GM18868 (cell line): ENCODE measurements around the gene CAMK2D.

ENCODE experiments used
- ATAC-seq: cut with Tn5 transposase; IDR thresholded peaks from one replicate; pipeline ENCODE4 v1.9.1; 2021; ENCODE audit warnings: mild to moderate bottlenecking, moderate library complexity; ENCODE audit not compliant: unreplicated experiment

CAMK2D gene

DNA sequence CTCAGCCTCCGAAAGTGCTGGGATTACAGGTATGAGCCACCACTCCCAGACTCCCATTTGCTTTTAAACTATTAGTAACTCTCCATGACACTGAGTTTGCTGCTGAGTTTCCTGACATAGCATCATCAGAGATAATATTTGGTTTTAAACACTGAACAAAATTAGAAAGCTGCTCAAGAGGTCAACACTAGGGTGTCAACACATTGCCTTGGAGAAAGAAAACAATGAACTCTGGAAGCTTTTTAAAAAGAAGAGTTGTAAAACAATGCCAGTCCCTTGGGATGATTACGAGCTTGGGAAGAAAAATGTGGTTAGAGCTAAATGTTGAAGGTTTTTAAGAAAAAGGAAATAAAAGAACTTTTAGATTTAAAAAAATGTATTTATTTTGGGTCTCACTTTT, 264.8 kb downstream of the CAMK2D start:
- ATAC-seq = no peak

DNA sequence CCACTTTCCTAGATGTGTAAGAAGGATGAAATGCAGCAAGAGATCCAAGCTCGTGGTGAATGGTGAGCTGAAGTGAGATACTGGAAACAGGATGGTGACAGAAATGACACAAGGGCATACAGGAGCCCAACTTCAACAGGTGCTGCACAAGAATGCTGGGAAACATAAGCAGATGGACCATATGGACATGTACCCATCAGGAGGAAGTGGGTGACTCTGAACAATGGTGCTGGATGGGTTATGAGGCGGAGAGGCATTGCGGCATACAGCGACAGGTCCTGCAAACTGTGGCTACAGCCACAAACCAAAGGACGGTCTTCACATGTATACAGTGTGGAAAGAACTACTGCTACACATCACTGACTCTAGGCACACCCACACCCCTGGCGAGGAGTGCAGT, 265.7 kb downstream of the CAMK2D start:
- ATAC-seq = no peak

DNA sequence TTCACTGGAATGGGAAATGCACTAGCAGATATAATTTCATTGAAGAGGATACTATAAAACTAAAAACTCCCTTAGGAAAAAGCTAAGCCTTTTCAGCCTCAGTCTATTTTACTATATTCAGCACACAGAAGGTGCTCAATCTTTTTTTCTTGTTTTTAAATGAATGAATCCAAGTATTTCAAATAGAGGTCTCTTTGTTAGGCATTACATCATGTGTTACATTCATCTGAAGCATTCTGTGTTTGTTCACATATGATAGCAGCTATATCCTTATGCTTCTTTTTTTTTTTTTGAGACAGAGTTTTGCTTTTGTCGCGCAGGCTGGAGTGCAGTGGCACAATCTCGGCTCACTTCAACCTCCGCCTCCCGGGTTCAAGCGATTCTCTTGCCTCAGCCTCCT, 278.4 kb downstream of the CAMK2D start:
- no peak for ATAC-seq

DNA sequence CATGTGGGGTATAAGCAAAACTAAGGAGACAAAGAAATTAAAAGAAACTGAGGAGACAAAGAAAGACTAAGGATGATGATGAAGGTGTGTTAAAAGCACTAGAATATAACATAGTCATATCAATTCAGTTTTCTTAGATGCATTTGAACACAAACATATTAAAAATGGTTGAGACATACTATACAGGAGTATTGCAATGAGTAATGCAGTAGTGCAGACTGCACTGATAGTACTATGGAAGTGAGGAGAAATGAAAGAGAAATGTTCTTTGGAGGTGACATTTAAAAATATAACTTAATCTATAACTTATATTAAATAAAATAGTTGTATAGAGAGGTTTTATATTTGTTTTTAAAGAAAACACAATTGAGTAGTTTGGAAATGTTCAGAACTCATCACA, 279.2 kb downstream of the CAMK2D start:
- no peak for ATAC-seq

DNA sequence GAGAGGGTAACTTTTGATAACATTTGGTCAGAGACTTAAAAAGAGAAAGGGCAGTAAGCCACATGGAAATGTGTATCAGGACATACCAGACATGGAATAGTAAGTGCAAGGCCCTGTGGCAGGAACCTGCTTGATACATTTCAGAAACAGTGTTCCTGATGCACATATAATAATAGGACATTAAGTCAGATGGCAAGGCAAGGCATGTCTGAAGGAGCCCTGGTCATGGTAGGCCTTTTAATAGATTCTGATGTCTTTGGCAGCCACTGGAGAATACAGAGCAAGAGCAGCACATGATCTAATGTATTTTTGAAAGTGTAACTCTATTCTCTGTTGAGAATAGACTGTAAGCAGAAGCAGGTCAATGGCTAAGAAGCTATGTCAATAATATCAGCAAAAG, 279.7 kb downstream of the CAMK2D start:
- no peak for ATAC-seq

DNA sequence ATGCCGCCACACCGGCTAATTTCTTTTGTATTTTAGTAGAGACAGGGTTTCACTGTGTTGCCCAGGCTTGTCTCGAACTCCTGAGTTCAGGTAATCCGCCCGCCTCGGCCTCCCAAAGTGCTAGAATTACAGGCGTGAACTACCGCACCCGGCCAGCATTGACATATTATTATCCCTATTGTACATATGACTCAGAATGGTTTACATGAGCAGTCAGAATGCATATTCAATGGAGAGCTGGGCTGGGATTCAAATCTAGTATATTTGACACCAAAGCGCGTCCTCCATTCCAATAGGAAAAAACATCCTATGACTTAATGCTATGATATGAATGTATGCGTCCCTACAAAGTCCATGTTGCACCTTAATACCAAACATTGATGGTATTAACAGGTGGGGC, 281.4 kb downstream of the CAMK2D start:
- ATAC-seq = no peak

DNA sequence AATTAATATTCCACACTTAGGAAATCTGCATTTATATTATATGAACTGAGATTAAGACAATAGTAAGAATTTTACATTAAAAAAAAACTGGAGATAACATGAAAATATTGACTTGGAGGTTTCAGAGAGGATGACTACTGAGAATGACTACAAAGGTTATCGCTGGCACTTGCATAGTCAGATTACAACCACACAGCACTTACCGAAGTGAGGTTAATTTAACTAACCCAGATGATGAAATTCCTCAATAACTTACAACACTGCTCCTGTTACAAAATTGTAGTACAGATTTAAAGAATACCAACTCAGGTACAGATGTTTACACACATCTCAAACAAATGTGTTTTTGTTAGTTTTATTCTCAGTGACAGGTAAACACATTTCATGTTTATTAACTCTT, 283.5 kb downstream of the CAMK2D start:
- no peak for ATAC-seq

DNA sequence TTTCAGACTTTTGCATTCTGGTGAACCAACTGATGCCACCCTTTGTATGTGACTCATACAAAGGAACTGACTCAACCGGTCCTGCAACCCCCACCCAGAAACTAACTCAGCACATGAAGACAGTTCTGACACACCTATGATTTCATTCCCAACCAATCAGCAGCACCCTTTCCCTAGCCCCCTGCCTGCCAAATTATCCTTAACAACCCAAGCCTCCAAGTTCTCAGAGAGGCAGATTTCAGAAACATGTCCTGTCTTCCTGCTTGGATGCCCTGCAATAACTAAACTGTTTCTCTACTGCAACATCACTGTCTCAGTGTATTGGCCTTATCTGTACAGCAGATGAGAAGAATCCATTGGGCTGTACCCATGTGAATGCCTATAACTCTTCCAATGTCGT, 284.7 kb downstream of the CAMK2D start:
- no peak for ATAC-seq

DNA sequence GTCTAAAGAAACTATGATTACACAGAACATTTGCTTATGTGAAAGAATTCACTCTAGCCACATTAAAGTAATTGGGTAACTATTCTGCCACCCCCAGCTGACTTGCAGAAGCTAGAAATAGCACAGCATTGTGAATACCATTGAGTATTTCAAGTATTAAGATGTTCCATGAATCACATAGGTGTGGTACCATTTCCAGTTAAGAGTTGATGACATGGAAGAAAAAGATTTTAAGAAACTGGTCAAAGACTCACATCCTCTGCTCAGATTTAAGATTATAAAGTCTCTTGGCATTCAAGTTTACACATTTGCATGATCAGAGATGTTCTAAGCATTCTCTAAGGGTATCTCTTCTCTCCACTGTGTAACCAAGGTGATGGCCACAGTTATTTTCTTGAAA, 287.5 kb downstream of the CAMK2D start:
- no peak for ATAC-seq

DNA sequence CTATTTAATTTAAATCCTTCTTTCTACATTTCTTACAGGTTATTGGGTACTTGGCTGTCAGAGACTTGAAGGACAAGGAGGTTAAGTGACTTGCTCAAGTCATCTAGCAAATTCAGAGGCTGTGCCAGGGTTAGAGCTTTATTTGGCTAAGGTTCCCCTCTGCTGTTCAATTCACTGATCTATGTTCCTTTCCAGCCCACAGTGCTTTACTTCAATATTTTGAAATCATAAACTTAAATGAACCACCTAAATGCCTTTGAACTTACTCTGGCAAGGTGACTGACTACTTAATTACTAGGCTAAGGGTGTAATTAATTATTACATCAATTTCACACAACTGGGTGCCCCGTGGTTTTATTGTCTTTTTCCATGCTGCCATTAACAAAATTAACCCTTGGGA, 288.7 kb downstream of the CAMK2D start:
- ATAC-seq = no peak

DNA sequence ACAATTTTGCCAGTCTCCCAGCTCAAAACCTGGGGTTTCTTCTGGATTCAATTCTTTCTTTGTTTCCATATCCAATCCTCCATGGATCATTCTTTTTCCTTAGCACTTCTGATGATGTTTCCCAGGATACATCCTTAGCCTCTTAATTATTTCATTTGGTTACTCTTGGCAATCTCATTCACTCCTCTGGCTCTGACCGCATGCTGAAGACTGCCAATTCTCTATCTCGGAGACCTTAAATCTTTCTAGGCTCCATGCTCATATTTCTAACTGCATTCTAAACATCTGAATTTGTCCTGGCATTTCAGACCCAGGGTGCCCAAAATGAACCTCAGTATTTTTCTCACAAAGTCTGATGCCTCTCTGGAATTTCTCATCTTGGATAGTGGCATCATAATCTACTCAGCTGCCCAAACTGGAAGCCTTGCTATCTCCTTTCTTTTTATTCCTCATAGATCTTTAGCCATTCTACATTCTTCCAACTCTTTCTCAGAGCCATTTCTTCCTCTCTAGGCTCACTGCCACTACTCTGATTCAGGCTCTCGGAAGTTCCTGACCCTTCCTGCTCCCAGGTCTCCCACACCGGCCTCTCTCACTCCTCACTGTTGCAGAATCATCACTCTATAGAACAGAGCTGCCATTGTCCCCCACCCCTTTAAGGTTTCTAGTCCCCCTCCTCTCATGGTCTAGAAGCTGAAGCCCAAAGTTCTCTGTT, 290.2 kb downstream of the CAMK2D start:
- no peak for ATAC-seq

DNA sequence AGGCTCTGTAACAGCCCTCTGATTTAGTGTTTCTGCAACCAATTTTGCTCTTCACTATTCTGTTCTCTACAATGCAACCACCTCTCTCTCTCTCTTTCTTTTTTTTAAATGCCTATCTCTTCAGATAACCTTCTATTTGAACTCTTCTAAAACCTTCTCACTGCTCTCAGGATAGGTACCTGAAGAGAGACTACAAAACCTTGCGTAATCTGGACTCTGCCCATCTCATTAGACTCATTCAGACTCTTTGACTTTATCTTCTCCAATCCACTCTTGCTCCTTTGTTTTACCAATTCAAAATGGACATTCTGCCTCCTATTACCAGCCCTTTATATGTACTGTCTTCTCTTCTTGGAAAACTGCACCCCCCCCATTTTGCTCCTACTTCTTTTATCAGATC, 291.6 kb downstream of the CAMK2D start:
- no peak for ATAC-seq

DNA sequence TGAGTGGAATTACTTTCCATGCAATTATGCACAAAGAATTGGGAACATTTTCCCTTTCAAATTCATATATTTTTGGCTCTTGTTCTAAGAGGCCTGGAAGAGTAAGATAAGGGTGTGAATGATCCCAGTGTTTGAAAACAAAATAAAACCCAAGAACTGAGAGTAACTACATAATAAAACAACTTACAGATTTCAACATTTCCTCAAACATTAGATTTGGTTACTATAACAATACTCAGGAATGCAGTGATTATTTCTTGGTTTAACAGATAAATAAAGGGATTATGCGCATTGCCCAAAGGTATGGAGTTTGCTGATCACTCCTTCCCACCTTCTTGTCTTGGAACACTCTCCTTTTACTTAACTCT, 292.5 kb downstream of the CAMK2D start:
- ATAC-seq = no peak

DNA sequence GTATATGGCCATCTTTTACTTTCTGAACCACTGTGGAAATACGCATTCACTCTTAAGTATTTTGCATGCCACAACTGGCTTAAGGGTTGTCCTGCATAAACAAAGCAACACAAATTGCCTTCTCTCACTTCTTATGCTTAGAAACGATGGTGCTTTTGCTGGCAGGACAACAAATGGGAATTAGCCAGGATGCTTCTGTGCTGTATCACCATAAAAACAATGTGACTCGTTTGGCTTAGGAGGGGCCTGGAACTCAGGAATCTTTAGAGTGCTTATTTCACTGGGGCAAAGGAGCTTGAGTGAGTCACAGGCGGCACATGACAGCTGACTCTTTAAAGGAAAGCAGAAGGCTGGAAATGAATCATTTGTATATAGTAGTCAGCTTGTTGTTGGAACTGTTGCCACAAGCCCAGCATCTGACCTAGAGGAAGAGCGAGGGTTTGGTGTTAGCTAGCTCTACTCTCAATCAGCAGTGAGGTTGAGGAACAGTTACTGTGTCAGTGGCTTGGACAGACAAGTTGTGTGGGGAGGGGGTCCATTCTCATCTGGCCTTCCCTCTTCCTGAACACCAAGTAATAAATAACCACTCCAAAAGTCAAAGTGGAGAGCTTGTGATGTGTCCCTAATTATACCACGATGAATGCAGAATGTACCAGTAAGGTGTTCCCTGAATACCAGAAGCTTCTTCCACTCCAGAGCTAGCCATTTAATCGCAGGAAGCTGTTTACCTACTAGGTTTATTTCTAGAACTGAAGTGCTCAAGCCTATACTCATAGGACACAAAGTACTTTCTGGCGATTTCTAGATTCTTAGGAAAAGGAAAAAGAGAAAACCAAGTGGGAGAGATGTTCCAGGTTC, 293.1 kb downstream of the CAMK2D start:
- ATAC-seq = no peak

DNA sequence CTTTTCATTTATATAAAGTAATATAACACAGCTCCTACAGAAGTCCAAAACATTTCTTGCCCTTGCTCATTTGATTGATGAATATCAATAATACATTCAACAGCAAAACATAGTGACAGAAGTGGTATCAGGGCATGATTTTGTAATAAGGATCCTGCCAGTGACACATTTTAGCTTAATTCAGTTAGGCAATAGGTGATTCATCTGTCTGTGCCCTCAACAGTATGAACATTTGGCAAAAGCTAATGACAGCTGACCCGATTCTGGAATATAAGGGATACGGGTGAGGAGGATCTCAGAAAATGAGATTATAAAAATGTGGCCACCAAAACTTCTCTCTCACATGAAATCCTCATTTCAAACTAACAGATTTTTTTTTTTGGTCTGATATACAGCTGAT, 294.0 kb downstream of the CAMK2D start:
- no peak for ATAC-seq

DNA sequence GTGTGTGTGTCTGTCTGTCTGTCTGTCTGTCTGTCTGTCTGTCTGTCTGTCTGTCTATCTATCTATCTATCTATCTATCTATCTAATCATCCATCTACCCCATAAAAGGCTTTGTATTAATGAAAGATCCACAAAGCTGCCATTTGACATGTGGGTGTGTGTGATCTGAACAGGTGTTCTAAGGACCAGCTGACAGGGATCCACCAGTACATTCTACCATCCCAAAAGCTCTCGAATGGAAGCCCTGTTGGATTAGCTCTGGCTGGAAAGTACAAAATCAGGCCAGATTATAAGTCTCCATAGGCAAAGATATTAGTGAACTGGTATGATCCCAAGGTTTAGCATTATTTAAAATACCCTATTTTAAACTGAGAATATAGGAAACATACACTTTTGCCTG, 299.3 kb downstream of the CAMK2D start:
- ATAC-seq = no peak

DNA sequence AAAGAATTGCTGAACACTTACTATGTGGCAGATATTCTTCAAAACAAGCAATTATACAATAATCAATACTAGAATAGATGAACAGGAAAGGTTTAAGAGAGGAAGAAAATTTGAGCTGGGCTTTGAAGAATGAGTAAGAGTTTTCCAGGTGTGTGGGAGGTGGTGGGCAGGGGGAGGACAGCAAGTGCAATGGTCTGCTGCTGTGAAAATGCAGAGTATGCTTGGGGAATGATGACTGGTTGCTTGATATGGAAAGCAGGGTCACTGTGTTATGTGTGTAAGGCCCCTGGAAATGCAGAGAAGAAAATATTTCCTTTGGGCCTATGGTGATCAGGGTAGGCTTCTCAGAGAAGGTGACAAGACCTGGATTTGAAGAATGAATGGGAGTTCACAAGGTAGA, 300.3 kb downstream of the CAMK2D start:
- ATAC-seq = no peak

DNA sequence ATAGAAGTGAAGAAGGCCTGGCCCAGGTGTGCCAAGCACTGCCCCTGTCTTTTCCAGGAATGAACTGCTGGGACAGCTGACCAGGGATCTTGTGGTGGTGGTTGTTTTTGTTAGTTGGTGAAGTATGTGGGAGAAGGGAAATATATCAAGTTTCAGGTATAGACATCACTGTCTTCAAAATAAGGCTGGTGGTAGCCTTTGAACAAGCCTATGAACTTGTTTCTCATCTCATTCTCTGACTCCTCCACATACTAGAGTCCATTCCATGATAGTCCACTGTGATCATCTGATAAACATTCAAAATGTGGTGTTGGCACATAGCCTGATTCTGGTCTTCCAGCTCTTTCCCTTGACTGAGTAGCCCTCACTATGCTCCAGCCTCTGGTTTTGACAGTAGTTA, 303.7 kb downstream of the CAMK2D start:
- no peak for ATAC-seq

DNA sequence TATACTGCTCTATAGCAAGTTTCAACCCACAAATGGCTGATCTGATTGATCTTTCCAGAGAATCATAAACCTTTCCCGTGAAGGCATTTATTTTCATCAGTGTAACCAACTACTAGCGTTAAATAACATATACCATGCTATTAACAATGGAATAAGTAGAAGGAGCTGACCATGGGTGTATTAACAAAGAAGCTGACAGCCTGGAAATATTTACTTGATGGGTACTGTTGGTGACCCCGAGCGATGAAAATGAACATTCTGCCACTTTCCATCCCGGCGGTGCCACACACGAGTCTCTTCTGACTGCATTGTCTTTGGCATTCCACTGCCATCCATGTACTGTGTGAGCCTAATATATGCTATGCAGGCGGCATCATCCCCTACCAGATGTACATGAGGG, 304.4 kb downstream of the CAMK2D start:
- no peak for ATAC-seq

DNA sequence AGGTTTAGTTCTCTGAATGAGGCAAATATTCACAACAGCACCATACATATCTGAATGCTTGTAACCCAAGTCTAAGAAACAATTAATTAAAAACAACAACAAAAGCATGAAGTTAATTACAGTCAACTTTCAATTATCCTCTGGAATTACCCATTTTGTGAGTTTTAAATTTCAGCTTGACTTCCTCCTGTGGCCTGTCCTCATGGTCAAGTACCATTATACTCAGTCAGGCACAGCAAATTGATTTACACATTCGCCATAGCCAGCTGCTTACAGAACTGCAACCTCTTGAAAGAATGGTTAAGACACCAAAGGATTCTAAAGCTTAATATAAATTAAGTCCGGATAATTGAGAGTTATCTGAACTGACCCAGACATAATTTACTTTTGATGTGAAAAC, 306.5 kb downstream of the CAMK2D start:
- no peak for ATAC-seq

DNA sequence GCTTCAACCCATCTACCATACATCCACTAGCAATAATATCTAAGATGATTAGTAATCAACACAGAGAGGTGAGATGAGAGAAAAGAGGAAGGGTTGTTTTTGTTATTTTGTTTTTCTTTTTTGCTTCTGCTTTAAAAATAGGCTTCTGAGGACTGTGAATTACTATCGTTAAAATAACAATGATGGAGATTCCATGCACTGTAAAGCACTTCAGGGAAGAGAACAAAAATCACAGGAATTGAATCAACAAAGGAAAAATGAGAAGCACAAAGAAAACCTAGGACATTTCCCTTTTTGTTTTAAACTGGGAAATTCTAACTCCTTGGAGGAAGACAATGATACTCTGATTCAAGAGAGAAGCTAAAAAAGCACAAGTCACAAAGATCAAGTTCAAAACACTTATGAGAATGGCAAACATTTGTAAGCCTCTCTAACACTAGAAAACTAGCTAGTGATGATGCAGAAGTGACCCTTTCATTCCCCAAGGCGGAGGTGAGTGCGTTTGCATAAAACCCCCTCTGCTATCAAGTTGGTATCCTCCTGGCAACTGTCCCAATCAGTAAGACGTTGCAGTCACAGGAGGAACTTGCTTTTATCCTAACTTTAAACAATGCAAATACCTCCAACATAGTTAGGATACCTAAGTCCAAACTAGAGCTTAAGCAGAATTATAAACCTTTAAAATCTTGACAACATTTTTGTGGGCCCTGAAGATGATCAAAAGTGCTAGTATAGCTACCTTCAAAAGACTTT, 308.5 kb downstream of the CAMK2D start:
- no peak for ATAC-seq

DNA sequence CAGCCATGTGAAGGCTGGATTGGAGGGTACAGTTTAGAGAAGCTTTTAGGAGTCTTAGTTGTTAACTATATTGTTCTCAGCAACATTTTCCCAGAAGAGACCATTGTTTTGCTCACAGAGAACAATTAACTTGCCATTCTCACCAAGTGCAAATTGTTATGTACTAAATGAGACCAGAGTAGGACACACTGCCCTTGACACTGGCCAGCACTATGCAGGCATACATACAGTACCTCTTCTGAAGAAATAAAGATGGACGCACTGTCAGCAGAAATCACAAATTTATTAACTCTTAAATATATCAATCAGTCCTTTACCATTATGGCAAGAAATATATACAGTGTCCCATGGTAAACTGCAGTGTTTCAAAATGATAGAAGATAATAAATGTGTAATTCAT, 309.4 kb downstream of the CAMK2D start:
- ATAC-seq = no peak
